HL-60 (cell line): ENCODE data around the gene CES4A.
A peak's percentile ranks its signal among the peaks of the same experiment; 100 is the strongest.

Source experiments
- CTCF ChIP-seq: IDR thresholded peaks from one replicate; pipeline ENCODE4 v1.5.1; 2011; ENCODE audit warnings: low read length, control low read depth, inconsistent platforms; ENCODE audit not compliant: insufficient read depth
- GABPA ChIP-seq: IDR thresholded peaks from 2 replicates; pipeline ENCODE4 v1.6.1; 2012; ENCODE audit warnings: low read depth
- POLR2AphosphoS5 ChIP-seq: IDR thresholded peaks from 2 replicates; pipeline ENCODE4 v1.6.1; 2012; ENCODE audit warnings: low read depth
- REST ChIP-seq: IDR thresholded peaks from 2 replicates; pipeline ENCODE4 v1.6.1; 2012; ENCODE audit warnings: low read depth; ENCODE audit not compliant: insufficient replicate concordance

- peak; percentile 93 for TF ChIP-seq CTCF
- TF ChIP-seq GABPA: no peak
- TF ChIP-seq POLR2AphosphoS5: no peak
- TF ChIP-seq REST: peak; percentile 40
These were observed 27.2 kb upstream of the CES4A start, which contains the start of gene CES3 for GRCh38 chr16:66961065-66961744.
